ENCODE measurements around the gene RAB27A. TPM values are rescaled to one million over a fixed set of nuclear protein-coding genes. Genes with fewer than 3 reads are reported as not detected.

Gene RAB27A
- total and polyA plus RNA-seq, 2 of the 8 experiments (the other 6 are each of a cell fraction or from before 2014, with no cell fraction given), result 2.3 to 6.5 TPM

GRCh38 chr15:55234104-55234799, 55.4 kb downstream of the RAB27A start (continued):
- TF ChIP-seq, protein P1, sequence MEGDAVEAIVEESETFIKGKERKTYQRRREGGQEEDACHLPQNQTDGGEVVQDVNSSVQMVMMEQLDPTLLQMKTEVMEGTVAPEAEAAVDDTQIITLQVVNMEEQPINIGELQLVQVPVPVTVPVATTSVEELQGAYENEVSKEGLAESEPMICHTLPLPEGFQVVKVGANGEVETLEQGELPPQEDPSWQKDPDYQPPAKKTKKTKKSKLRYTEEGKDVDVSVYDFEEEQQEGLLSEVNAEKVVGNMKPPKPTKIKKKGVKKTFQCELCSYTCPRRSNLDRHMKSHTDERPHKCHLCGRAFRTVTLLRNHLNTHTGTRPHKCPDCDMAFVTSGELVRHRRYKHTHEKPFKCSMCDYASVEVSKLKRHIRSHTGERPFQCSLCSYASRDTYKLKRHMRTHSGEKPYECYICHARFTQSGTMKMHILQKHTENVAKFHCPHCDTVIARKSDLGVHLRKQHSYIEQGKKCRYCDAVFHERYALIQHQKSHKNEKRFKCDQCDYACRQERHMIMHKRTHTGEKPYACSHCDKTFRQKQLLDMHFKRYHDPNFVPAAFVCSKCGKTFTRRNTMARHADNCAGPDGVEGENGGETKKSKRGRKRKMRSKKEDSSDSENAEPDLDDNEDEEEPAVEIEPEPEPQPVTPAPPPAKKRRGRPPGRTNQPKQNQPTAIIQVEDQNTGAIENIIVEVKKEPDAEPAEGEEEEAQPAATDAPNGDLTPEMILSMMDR (IDR thresholded peaks at IDR 0.05; ENCODE audit: control extremely low read depth in 1 of 3, insufficient read depth in 1 of 3, low read depth in 1 of 3, low read length in 3 of 3), result no peak
- TF ChIP-seq TEAD4 (IDR thresholded peaks at IDR 0.05; ENCODE audit: low read depth, low read length), result no peak
- TF ChIP-seq ATF2 (IDR thresholded peaks at IDR 0.05; ENCODE audit: low read length), result no peak
- TF ChIP-seq, protein P2, sequence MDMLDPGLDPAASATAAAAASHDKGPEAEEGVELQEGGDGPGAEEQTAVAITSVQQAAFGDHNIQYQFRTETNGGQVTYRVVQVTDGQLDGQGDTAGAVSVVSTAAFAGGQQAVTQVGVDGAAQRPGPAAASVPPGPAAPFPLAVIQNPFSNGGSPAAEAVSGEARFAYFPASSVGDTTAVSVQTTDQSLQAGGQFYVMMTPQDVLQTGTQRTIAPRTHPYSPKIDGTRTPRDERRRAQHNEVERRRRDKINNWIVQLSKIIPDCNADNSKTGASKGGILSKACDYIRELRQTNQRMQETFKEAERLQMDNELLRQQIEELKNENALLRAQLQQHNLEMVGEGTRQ (IDR thresholded peaks at IDR 0.05; ENCODE audit: low read length), result no peak
- TF ChIP-seq BRCA1 (IDR thresholded peaks at IDR 0.05; ENCODE audit: low read depth, low read length), result no peak
- no peak for TF ChIP-seq GABPA (IDR thresholded peaks at IDR 0.05; ENCODE audit: borderline replicate concordance, insufficient read depth, low read length)
- TF ChIP-seq E2F6 (IDR thresholded peaks at IDR 0.05), result no peak
- no peak for TF ChIP-seq RFX5 (IDR thresholded peaks at IDR 0.05; ENCODE audit: borderline replicate concordance, low read depth, low read length)
